MM.1S (cell line): Measurements from ENCODE around the gene KXD1.

Experiments used
- DNase-seq: peaks from one replicate; pipeline ENCODE4 v3.0.0-alpha.2; 2015
- H2AFZ ChIP-seq: fragments of 300-600 bp; sonication (generic); 2 replicates; pipeline ENCODE4 v1.6.0; 2016; ENCODE audit warnings: antibody characterized with exemption, low read length
- H3F3A ChIP-seq: fragments of 300-600 bp; sonication (generic); 2 replicates; pipeline ENCODE4 v1.6.1; 2016; ENCODE audit warnings: mild to moderate bottlenecking, antibody characterized with exemption, low read length, moderate library complexity, mixed read lengths; ENCODE audit not compliant: insufficient read depth
- H3K27ac ChIP-seq: fragments of 300-600 bp; sonication (generic); 2 replicates; pipeline ENCODE4 v1.5.1; 2016; ENCODE audit warnings: mild to moderate bottlenecking, low read length
- H3K27me3 ChIP-seq: fragments of 300-600 bp; sonication (generic); replicated peaks from 2 replicates; pipeline ENCODE4 v1.6.0; 2016; ENCODE audit warnings: low read length; ENCODE audit not compliant: insufficient read depth
- H3K36me3 ChIP-seq: fragments of 300-600 bp; sonication (generic); replicated peaks from 2 replicates; pipeline ENCODE4 v1.6.1; 2016; ENCODE audit warnings: mild to moderate bottlenecking, low read length, mixed read lengths; ENCODE audit not compliant: insufficient read depth
- H3K4me1 ChIP-seq: fragments of 300-600 bp; sonication (generic); 2 replicates; pipeline ENCODE4 v1.6.1; 2016; ENCODE audit warnings: low read length, mixed read lengths
- H3K4me2 ChIP-seq: fragments of 300-600 bp; sonication (generic); 2 replicates; pipeline ENCODE4 v1.6.0; 2016; ENCODE audit warnings: low read depth, low read length
- H3K4me3 ChIP-seq: fragments of 300-600 bp; sonication (generic); 2 replicates; pipeline ENCODE4 v1.5.1; 2016; ENCODE audit warnings: low read length, mixed read lengths
- H3K79me2 ChIP-seq: fragments of 300-600 bp; sonication (generic); 2 replicates; pipeline ENCODE4 v1.6.1; 2016; ENCODE audit warnings: mixed run types, low read length, mixed read lengths
- H3K9ac ChIP-seq: fragments of 300-600 bp; sonication (generic); 2 replicates; pipeline ENCODE4 v1.6.1; 2016; ENCODE audit warnings: low read length, mixed read lengths
- H3K9me2 ChIP-seq: fragments of 300-600 bp; sonication (generic); replicated peaks from 2 replicates; pipeline ENCODE4 v1.6.1; 2016; ENCODE audit warnings: mild to moderate bottlenecking, low read length, mixed read lengths; ENCODE audit not compliant: insufficient read depth
- H3K9me3 ChIP-seq: fragments of 300-600 bp; sonication (generic); replicated peaks from 2 replicates; pipeline ENCODE4 v1.6.1; 2016; ENCODE audit warnings: mild to moderate bottlenecking, low read length, mixed read lengths; ENCODE audit not compliant: insufficient read depth
- H4K20me1 ChIP-seq: fragments of 300-600 bp; sonication (generic); 2 replicates; pipeline ENCODE4 v1.6.1; 2016; ENCODE audit warnings: mild to moderate bottlenecking, low read length, moderate library complexity, mixed read lengths; ENCODE audit not compliant: insufficient read depth
- EZH2 ChIP-seq: fragments of 300-600 bp; sonication (generic); optimal IDR thresholded peaks from 2 replicates; pipeline ENCODE3; 2017; ENCODE audit warnings: low read depth, mild to moderate bottlenecking, antibody characterized with exemption, low read length, mixed read lengths
- EZH2phosphoT487 ChIP-seq: fragments of 300-600 bp; sonication (generic); IDR thresholded peaks from 2 replicates; pipeline ENCODE4 v1.6.1; 2018; ENCODE audit warnings: antibody characterized with exemption, low read length
- TF ChIP-seq, protein P1 (sequence below): fragments of 300-600 bp; sonication (generic); IDR thresholded peaks from 2 replicates; pipeline ENCODE4 v1.5.1; 2016; ENCODE audit warnings: antibody characterized with exemption, low read length, mixed read lengths

The KXD1 gene

DNA sequence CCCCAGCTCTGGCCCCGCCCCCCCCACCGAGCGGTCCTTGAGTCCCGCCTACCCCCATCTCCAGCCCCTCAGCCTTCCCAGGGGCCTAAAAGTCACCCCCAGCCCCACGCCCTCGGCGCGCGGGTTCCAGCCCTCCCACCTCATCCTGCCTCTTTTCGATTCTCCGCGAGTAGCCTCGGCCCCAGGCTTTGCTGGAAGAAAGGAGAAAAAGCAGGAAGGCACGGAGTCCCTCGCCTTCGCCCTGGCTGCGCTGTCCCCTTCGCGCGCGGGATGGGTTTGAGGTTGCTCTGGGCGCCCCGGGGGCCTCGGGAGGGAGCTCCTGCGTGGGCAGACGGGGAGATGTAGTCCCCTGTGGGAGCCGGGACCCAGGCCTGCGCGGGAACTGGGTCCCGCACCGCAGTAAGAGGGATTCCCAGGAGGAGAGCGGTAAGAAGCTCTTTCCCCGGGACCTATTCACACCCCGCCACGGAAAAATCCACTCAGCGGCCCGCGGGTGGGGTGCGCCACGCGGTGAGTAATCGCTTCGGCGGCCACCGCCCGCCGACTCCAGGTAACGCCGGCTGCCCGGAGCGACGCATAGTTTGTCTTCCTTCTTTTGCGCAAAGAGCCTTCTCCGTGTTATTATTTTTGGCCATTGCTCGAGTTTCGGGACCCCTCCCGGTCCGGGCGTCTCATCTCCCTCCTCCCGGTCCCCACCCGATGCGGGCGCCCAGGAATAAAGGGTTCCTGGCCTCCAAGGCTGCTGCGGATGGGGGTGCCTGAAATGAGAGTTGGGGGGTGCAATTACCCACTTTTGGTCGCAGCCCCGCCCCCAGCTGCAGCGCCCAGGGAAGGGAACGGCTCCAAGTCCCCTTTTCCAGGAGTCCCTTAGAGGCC is 49.8 kb downstream of the KXD1 start:
- Histone ChIP-seq H3K27me3 (peaks cover 89% of the 10 kb centered on the region), H2AFZ (no peak overlapping the region), H3K4me3 (no peak overlapping the region), H3K9ac (no peak overlapping the region), H3K36me3 (no peaks in the 10 kb centered on the region), H3K4me2 (no peak overlapping the region), H3F3A (no peaks in the 10 kb centered on the region), H3K4me1 (no peaks in the 10 kb centered on the region), H3K9me2 (no peaks in the 10 kb centered on the region), H3K79me2 (no peaks in the 10 kb centered on the region), H4K20me1 (no peaks in the 10 kb centered on the region), H3K27ac (no peak overlapping the region), H3K9me3 (no peaks in the 10 kb centered on the region)
- TF ChIP-seq EZH2, result no peak
- TF ChIP-seq, protein P1, sequence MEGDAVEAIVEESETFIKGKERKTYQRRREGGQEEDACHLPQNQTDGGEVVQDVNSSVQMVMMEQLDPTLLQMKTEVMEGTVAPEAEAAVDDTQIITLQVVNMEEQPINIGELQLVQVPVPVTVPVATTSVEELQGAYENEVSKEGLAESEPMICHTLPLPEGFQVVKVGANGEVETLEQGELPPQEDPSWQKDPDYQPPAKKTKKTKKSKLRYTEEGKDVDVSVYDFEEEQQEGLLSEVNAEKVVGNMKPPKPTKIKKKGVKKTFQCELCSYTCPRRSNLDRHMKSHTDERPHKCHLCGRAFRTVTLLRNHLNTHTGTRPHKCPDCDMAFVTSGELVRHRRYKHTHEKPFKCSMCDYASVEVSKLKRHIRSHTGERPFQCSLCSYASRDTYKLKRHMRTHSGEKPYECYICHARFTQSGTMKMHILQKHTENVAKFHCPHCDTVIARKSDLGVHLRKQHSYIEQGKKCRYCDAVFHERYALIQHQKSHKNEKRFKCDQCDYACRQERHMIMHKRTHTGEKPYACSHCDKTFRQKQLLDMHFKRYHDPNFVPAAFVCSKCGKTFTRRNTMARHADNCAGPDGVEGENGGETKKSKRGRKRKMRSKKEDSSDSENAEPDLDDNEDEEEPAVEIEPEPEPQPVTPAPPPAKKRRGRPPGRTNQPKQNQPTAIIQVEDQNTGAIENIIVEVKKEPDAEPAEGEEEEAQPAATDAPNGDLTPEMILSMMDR, result no peak
- TF ChIP-seq EZH2phosphoT487, result no peak; the same call in 1 of the 2 replicates
- no peak for DNase-seq

DNA sequence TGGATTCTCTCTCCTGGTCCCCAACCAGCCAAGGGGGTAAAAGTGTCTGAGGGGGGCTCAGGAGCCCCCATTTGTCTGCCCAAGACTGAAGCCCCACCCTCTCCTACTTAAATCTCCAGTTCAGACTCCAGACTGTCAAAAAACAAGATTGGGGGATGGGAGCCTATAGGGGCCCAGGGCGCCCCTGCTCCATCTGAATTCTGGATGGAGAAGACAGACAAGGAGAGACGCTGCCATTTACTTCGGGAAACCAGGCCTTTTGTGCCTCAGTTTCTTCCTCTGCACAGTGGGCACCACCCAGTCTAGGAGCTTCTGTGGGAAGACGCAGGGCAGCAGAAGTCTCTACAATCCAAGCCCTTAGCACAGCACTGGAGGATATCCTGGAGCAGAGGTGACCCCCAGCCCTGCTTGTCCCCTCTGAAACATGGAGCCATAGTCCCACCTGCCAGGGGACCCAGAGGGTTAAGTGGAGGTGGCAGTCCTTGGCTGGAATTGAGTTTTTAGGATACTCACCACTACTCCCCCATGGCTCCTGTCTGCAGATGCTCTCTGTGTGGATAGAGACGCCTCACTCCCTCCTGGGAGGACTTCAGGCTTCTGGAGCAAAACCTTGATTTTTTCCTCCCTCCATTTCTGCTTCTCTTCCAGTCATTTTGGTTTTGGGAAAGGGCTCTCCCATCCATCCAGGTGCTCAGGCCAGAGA is 50.6 kb downstream of the KXD1 start:
- Histone ChIP-seq H3K9me2 (no peaks in the 10 kb centered on the region), H3F3A (no peaks in the 10 kb centered on the region), H3K27ac (no peak overlapping the region), H3K4me3 (no peak overlapping the region), H3K36me3 (no peaks in the 10 kb centered on the region), H4K20me1 (no peaks in the 10 kb centered on the region), H3K9ac (no peak overlapping the region), H3K27me3 (peaks cover 89% of the 10 kb centered on the region), H2AFZ (no peak overlapping the region), H3K9me3 (no peaks in the 10 kb centered on the region), H3K4me1 (no peaks in the 10 kb centered on the region), H3K79me2 (no peaks in the 10 kb centered on the region), H3K4me2 (no peak overlapping the region)
- no peak for DNase-seq
- TF ChIP-seq EZH2, result no peak
- TF ChIP-seq EZH2phosphoT487, result no peak
- TF ChIP-seq, protein P1, result no peak

DNA sequence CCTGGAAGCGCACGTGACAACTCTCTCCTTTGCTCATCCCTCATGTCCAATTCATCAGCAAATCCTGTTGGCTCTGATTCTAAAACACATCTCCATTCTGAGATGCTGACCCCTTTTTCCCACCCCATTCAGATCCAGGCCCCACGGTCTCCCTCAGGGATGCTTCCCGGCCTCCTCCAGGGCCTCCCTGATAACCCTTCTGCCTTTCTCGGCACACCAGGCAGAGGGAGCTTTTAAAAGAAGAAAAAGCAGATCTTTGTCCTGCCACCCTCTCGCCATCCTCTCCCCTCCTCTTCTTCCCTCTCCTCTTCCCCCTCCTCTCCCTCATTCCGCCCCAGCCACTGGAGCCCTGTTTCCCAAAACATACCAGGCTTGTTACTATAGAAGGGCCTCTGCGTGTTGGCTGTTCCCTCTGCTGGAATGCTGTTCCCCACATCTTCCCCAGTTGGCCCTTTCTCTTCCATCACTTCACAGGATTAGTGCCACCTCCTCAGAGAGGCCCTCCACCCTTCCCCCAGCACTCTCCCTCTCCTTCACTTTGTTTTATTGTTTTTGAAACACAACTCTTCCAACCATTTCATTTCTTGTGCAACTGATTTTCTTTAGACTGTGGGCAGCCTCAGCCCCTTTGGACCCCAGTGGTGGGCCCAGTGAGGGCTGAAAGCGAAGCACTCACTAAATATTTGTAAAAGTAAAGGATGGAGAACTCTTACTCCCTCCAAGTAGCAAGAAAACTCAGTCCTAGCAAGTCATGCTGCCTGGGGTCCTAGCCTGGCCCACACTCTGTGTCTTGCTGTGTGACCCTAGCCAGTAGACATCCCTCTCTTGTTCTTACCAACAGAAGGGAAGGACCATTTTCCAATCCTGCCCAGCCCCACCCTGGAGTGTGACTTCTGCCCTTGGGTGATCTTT is 51.4 kb downstream of the KXD1 start:
- Histone ChIP-seq H3K9ac (no peak overlapping the region), H4K20me1 (no peaks in the 10 kb centered on the region), H3F3A (no peaks in the 10 kb centered on the region), H3K4me2 (no peak overlapping the region), H3K27me3 (peaks cover 91% of the 10 kb centered on the region), H3K79me2 (no peaks in the 10 kb centered on the region), H3K9me3 (no peaks in the 10 kb centered on the region), H2AFZ (no peak overlapping the region), H3K9me2 (no peaks in the 10 kb centered on the region), H3K27ac (no peak overlapping the region), H3K4me3 (no peak overlapping the region), H3K4me1 (no peaks in the 10 kb centered on the region), H3K36me3 (no peaks in the 10 kb centered on the region)
- TF ChIP-seq, protein P1, result no peak
- no peak for TF ChIP-seq EZH2phosphoT487
- no peak for TF ChIP-seq EZH2
- DNase-seq, result no peak
